Activated naive CD8-positive, alpha-beta T cell treated with anti-CD3 and anti-CD28 coated beads, Interleukin-2, amount 50 U/mL, for 24 hours (primary cell): ENCODE measurements around the gene MB.

Experiments
- ATAC-seq: fragments of 150-1000 bp; cut with Tn5 transposase; one replicate; pipeline ENCODE4 v1.10.0; 2021
- DNase-seq: peaks from one replicate; pipeline ENCODE4 v3.0.0; 2021
- H3K27ac Mint-ChIP-seq: one replicate; pipeline ENCODE4 v1.8.0; 2021; ENCODE audit warnings: mild to moderate bottlenecking, mixed read lengths
- H3K27me3 Mint-ChIP-seq: one replicate; pipeline ENCODE4 v1.8.0; 2021; ENCODE audit warnings: mixed read lengths
- H3K36me3 Mint-ChIP-seq: one replicate; pipeline ENCODE4 v1.8.0; 2021; ENCODE audit warnings: low read depth, mixed read lengths
- H3K4me1 Mint-ChIP-seq: one replicate; pipeline ENCODE4 v1.8.0; 2021; ENCODE audit warnings: mixed read lengths
- H3K4me3 Mint-ChIP-seq: one replicate; pipeline ENCODE4 v1.8.0; 2021; ENCODE audit warnings: mild to moderate bottlenecking, moderate library complexity, mixed read lengths
- H3K9me3 Mint-ChIP-seq: one replicate; pipeline ENCODE4 v1.8.0; 2021; ENCODE audit warnings: mixed read lengths

The MB gene

DNA sequence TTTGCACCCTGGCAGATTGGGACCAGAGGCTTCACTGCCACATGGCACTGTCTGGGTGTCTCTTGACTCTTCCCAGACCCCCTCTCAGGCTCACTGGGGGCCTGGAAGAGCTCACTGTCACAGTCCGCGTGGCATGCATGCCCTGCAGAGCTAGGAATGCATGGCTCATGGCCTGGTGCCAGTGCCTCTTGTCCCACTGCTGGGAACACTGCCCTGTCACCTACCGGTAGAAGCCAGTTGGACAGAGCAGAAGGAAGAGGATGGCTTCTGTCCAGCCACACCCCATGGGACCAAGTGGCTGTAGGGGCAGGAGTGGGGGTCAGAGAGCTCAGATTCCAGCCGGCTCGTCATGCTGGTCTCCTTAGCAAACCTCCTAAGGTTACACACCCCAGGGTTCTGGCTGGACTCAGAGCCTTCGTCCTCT lies 29.7 kb downstream of the MB start:
- no peaks in the 10 kb centered on the region for H3K4me1 Mint-ChIP-seq
- no peak overlapping the region for H3K4me3 Mint-ChIP-seq
- no peaks in the 10 kb centered on the region for H3K9me3 Mint-ChIP-seq
- no peak overlapping the region for H3K27ac Mint-ChIP-seq
- H3K27me3 Mint-ChIP-seq = peaks cover 3% of the 10 kb centered on the region
- no peak for ATAC-seq
- no peak for DNase-seq
- H3K36me3 Mint-ChIP-seq = no peaks in the 10 kb centered on the region

DNA sequence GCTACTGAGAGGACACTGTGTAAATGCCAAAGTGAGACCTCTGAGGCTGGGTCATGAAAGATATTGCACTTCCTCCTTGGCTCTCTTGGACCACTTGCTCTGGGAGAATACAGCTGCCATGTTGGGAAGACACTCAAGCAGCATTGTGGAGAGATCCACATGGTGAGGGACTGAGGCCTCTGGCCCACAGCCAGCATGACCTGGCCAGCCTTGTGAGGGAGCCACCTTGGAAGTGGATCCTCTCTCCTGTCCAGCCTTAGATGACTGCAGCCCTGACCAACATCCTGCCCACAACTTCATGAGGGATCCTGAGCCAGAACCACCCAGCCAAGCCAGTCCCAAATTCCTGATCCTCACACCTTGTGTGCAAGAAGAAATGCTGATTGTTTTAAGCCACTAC lies 30.4 kb downstream of the MB start:
- H3K27me3 Mint-ChIP-seq = peaks cover 4% of the 10 kb centered on the region
- H3K36me3 Mint-ChIP-seq = no peaks in the 10 kb centered on the region
- DNase-seq (no peak), ATAC-seq (no peak)
- no peaks in the 10 kb centered on the region for H3K9me3 Mint-ChIP-seq
- H3K4me1 Mint-ChIP-seq = no peaks in the 10 kb centered on the region
- H3K27ac Mint-ChIP-seq = no peak overlapping the region
- H3K4me3 Mint-ChIP-seq = no peak overlapping the region

DNA sequence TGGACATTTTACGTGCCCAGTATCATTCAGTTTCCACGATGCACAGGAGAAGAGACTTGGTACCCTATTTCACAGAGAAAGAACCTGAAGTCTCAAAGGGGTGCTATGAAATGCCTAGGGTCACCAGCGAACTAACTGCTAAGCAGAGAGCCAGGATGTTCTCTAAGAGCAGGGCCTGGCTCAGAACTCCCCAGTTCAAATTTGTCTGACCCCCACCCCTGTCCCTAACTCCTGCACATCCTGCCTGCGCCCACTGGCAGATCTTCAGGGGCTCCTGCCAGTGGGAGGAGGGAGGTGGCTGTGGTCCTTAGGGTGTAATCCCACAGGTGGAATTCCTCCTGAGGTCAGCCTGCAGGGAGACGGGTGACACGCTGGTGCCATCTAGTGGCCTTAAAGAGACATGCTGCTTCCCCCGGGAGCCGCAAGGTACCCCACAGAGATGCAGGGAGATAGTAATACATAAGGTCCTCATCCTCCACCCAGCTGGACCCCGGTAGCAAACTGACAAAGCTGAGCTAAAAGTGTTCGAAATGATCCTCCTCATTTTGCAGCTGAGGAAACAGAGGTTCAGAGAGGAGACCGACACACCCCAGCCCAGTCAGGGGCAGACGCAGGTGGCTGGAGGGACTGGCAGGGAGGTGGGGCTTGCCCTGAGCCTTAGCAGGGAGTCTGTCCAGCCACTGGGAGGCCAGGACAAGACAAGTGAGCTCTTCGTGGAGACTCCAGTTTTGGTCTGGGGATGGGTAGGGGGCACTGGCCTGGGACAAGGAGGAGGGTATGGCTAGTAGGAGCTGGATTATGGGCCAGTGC lies 34.1 kb downstream of the MB start:
- peak; percentile 46 for DNase-seq
- no peak for ATAC-seq
- Mint-ChIP-seq H3K4me1 (no peaks in the 10 kb centered on the region), H3K27ac (no peak overlapping the region), H3K9me3 (no peaks in the 10 kb centered on the region), H3K4me3 (no peak overlapping the region), H3K36me3 (no peaks in the 10 kb centered on the region), H3K27me3 (peaks cover 4% of the 10 kb centered on the region)

DNA sequence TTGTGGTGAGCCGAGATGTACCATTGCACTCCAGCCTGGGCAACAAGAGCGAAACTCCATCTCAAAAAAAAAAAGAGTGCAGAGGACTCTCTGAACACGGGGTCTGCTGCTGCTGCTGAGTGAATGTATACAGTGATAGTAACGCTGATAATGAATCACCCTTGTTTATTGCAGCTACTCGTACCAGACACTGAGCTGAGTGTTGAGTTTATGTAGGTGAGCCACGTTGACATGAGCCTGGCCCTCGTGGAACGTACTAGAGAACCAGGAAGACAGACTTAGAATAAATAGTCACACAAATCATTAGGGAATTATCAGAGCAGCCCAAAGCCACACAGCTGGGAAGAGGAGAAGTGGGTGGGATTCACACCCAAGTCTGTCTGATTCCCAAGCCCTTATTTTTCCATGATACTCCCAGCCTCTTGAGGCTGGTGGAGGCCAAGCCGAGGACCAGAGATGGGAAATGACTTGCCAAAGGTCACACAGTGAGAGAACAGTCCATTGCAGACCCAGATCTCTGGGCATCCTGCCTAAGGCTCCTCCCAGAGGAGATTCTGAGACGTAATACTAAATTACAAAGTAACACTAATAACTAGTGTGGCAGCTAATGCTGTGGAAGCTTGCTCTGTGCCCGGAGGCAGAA lies 34.8 kb downstream of the MB start:
- peaks cover 4% of the 10 kb centered on the region for H3K27me3 Mint-ChIP-seq
- no peak for DNase-seq

DNA sequence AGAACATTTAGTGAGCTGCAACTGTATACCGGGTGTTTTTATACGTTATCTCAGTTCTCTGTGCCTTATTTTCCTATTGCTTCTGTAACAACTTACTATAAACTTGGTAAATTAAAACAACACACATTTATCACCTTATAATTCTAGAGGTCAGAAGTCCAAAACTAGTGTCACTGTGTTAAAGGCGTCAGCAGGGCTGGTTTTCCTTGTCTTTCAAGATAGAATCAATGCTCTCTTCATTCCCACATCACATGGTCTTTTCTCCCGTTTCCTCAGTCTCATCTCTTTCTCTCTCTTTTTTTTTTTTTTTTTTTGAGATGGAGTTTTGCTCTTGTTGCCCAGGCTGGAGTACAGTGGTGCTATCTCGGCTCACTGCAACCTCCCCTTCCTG lies 36.1 kb downstream of the MB start:
- DNase-seq (no peak), ATAC-seq (no peak)
- Mint-ChIP-seq H3K36me3 (no peaks in the 10 kb centered on the region), H3K27me3 (peaks cover 4% of the 10 kb centered on the region), H3K4me1 (no peaks in the 10 kb centered on the region), H3K4me3 (no peak overlapping the region), H3K27ac (no peak overlapping the region), H3K9me3 (peaks cover 3% of the 10 kb centered on the region)

More for the DNA sequence above, 34.8 kb downstream of the MB start:
- no peak overlapping the region for H3K4me3 Mint-ChIP-seq
- peaks cover 3% of the 10 kb centered on the region for H3K9me3 Mint-ChIP-seq
- ATAC-seq = no peak
- no peaks in the 10 kb centered on the region for H3K36me3 Mint-ChIP-seq
- no peak overlapping the region for H3K27ac Mint-ChIP-seq
- no peaks in the 10 kb centered on the region for H3K4me1 Mint-ChIP-seq

DNA sequence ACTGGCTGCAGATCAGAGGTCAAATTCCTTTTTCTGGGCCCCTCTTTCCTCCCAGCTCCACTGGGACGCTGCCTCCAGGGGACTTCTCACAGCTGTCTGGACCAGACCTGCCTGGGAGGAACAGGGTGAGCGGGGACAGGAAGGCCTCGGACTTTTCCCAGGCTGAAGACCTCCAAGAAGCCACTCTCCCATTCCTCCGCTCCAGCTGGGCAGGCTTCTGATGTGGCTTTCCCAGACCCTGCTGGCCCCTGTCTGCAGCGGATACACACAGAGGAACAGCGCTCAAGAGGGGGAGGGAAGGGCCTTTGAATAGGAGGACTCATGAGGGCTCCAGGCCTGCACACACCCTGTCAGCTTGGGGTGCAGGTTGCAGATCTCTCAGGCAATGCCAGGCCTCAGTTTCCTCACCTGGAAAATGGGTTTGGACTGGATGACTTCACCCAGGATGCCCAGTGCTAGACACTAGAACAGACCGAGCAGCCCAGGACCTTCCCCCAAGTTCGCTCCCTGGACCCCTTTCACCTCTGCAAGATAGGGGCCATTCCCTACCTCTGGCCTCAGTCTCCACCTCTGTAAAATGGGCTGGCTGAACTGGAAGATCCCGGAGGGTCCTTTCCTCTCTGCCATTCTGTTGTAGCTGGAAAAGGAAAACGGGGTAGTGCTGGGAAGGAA lies 36.6 kb downstream of the MB start:
- DNase-seq = no peak
- Mint-ChIP-seq H3K36me3 (no peaks in the 10 kb centered on the region), H3K27ac (no peak overlapping the region), H3K4me1 (no peaks in the 10 kb centered on the region), H3K27me3 (peaks cover 4% of the 10 kb centered on the region), H3K4me3 (no peak overlapping the region), H3K9me3 (peaks cover 3% of the 10 kb centered on the region)
- no peak for ATAC-seq

DNA sequence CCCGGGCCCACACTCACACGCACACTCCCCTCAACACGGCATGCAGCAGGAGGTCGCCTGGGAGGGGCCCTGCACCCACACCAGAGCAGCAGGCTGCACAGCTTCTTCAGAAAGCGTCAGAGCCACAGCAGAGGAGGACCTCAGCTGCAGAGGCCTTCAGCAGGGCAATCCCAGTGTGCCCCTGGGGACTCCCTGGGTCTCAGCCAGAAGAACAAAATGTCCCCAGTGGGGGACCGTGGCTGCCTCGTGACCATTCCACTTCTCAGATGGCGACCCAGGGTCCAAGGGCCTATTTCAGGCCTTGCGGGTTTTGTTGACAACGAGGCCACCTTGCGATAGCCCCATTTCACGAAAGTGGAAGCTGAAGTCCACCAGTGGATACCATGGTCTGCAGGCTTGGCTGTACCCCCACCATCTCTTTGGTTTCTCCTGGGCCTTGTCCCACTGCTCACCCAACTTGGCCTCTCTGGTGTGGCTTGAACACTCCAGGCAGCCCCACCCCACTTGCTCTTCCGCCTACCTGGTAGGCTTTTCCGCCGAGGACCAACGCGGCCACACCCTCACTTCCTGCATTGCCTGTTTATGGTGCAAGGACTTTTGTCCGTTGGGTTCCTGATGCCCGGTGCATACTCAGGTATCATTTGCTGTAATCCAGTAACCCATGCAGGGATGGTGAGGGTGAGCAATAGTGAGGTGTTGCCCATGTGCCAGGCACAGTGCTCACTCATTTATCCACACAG lies 38.1 kb downstream of the MB start:
- ATAC-seq = no peak
- Mint-ChIP-seq H3K27me3 (peaks cover 4% of the 10 kb centered on the region), H3K9me3 (peaks cover 3% of the 10 kb centered on the region), H3K4me1 (no peaks in the 10 kb centered on the region), H3K27ac (no peak overlapping the region), H3K36me3 (no peaks in the 10 kb centered on the region), H3K4me3 (no peak overlapping the region)
- no peak for DNase-seq

DNA sequence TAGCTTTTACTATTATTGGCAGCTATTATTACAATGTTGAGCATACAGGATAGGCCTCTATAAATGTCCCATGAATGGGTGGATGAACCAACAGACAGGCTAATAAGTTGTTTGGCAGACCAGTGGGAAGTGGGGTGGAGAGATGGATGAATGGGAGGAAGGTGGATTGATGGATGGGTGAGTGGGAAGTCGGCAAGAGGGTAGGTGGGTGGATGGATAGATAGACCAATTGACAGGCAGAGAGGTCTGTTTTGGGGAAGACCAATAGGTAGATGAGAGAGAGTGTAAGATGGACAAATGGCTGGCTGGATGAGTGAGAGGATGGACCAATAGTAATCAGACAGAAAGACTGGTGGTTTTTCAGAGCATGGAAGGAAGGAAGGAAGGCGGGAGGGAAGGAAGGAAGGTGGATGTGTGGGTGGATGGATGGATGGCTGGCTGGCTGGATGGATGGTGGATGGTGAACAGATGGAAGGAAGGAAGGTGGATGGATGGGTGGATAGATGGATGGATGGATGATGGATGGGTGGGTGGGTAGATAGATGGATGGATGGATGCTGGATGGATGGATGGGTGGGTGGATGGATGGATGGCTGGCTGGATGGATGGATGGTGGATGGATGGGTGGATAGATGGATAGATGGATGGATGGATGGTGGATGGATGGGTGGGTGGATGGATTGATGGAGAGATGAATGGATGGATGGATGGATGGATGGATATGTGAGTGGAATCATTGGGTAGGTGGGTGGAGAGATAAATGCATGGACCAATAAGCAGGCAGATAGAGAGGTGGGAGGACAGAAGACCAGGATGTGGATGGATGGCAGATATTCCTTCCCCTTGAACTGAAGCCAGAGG lies 39.1 kb downstream of the MB start:
- H3K4me3 Mint-ChIP-seq = no peak overlapping the region
- peaks cover 3% of the 10 kb centered on the region for H3K9me3 Mint-ChIP-seq
- no peaks in the 10 kb centered on the region for H3K36me3 Mint-ChIP-seq
- DNase-seq = no peak
- H3K27ac Mint-ChIP-seq = no peak overlapping the region
- no peak for ATAC-seq
- peaks cover 2% of the 10 kb centered on the region for H3K27me3 Mint-ChIP-seq
- H3K4me1 Mint-ChIP-seq = no peaks in the 10 kb centered on the region

DNA sequence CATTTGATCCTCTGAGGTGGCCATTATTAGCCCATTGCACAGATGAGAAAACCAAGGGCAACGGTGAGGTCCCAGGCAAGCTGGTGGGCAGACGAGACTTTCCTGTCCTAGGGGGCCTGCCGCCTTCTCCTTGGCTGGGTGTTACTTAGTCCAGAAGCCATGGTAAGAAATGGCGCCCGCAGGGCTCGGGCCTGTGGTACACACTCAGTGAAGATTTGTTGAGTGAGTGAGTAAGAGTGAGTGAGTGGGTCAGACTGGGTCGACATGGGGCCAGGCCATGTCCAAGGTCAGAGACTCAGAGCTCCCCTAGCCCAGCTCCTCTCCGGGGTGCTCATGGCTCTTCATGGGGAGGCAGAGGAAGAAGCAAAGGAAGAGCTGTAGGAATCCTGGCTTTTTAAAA lies 40.5 kb downstream of the MB start:
- no peak overlapping the region for H3K4me3 Mint-ChIP-seq
- ATAC-seq (no peak), DNase-seq (no peak)
- no peaks in the 10 kb centered on the region for H3K27me3 Mint-ChIP-seq
- no peaks in the 10 kb centered on the region for H3K4me1 Mint-ChIP-seq
- H3K9me3 Mint-ChIP-seq = peaks cover 3% of the 10 kb centered on the region
- H3K27ac Mint-ChIP-seq = no peak overlapping the region
- H3K36me3 Mint-ChIP-seq = no peaks in the 10 kb centered on the region

DNA sequence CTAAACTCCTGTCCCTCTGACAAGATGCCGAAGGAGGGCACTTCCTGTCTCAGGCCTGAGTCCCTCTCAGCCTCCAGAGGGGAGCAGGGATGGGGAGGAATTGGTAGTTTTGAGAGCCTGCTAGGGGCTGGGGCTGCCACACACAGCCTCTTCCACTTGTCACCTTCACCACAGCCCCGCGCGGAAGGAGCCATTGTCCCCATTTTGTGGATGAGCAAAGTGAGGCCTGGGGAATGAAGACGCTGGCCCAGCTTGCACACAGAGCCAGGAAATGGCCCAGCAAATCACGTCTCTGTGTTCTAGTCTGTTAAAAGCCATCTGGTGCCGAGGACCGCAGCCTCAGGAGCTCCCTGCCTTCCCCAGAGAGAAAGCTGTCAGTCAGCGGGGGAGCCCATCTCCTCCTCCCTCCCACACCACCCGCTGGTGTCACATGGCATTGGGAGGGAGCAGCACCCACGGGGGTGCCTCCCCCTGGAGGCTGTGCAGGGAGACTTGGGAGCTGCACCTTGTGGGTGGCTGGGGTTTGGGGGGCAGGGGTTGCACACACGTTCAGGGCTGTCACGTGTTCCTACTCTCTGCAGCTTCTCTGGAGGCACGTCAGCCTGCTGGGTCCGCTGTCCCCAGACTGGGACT lies 41.9 kb downstream of the MB start:
- no peak overlapping the region for H3K27ac Mint-ChIP-seq
- no peak overlapping the region for H3K4me3 Mint-ChIP-seq
- H3K36me3 Mint-ChIP-seq = no peaks in the 10 kb centered on the region
- DNase-seq (no peak), ATAC-seq (peak; percentile 17)
- no peaks in the 10 kb centered on the region for H3K4me1 Mint-ChIP-seq
- H3K9me3 Mint-ChIP-seq = peaks cover 3% of the 10 kb centered on the region
- H3K27me3 Mint-ChIP-seq = no peaks in the 10 kb centered on the region

DNA sequence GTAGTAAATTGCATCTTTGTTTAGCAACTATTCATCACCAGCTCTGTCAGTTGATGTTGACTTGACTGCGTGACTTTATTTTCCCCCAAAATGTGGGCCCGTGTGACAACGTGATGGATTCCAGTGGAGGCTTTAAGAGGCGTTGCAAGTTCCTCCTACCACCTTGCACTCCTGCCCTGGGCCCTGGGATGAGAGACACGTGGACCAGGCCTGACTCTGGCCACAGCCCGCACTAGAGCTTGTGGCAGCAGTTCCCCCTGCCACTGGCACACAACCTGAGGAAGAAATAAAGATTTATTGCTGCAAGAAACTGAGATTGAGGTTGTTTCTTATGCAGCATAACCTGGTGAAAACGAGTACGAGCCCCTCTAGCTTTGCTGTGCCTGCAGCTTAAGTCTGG lies 44.6 kb downstream of the MB start:
- Mint-ChIP-seq H3K4me3 (no peak overlapping the region), H3K9me3 (no peaks in the 10 kb centered on the region), H3K27ac (no peak overlapping the region), H3K36me3 (no peaks in the 10 kb centered on the region), H3K27me3 (no peaks in the 10 kb centered on the region), H3K4me1 (no peaks in the 10 kb centered on the region)
- no peak for ATAC-seq
- no peak for DNase-seq

DNA sequence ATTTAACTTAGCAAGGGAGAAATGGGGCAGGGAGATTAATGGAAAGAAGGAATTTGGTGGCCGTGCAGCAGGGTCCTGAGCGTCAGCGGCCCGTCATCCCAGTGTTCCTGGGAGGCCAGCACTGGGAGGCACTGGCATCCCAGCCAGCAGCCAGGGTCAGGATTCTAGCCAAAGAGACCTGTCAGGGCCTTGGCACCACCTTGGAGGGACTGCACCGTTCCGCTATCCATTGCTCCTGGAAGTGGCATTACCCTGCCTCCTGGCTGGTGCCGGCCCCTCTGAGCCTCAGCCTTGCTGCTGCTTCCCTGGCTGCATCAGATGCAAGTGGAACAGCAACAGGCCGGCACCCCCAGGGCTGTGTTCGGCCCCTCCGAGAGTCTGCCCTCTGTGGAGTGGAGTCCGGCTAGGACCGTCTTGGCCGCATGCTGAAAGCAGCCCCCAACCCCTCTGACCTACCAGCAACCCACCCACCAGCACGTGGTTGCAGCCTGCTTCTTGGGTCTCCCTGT lies 46.4 kb downstream of the MB start:
- no peak for DNase-seq
- no peaks in the 10 kb centered on the region for H3K27me3 Mint-ChIP-seq
- no peaks in the 10 kb centered on the region for H3K36me3 Mint-ChIP-seq
- no peaks in the 10 kb centered on the region for H3K9me3 Mint-ChIP-seq
- H3K27ac Mint-ChIP-seq = no peak overlapping the region
- ATAC-seq = no peak
- no peak overlapping the region for H3K4me3 Mint-ChIP-seq
- H3K4me1 Mint-ChIP-seq = no peaks in the 10 kb centered on the region

DNA sequence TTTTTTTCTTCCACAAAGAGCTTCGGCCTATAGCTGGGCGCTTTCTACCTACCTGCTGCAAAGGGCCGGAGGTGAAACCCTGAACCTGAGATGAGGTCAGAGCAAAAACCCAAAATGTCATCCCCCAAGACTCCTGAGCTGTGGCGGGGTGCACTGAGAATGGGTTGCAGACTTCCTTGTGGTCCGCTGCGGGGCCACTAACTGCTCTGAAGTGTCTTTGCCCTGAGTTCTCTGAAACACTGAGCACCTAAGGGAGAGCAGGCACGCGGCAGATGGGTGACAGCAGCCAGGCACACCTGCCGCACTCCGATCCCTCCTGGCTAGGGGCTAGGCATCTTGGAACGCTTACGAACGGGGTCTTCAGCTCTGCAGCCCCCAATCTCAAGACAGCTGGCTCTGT lies 47.2 kb downstream of the MB start:
- DNase-seq = no peak
- no peaks in the 10 kb centered on the region for H3K36me3 Mint-ChIP-seq
- H3K9me3 Mint-ChIP-seq = no peaks in the 10 kb centered on the region
- no peak overlapping the region for H3K4me3 Mint-ChIP-seq
- ATAC-seq = no peak
- no peaks in the 10 kb centered on the region for H3K27me3 Mint-ChIP-seq
- H3K4me1 Mint-ChIP-seq = no peaks in the 10 kb centered on the region
- H3K27ac Mint-ChIP-seq = no peak overlapping the region
